ENCODE data around the gene MAGI3. TPM values are rescaled to one million over a fixed set of nuclear protein-coding genes. Genes with fewer than 3 reads are reported as not detected.

Gene MAGI3
- total RNA-seq, 4 donors from 2014 or later = 2.8 to 4.1 (median 4.0) TPM

GRCh38 chr1:113692342-113692741 is 302.0 kb downstream of the MAGI3 start:
- ATAC-seq = no peak
- in situ Hi-C loops (cut with MboI; ENCODE audit: low sequenced_read_pairs in 4 of 4) (no loop called here), intact Hi-C loops (cut with DNase I; ENCODE audit: low total_unique reads) (no loop called here)
- Histone ChIP-seq H3K9me3 (peaks cover 0 to 6% (median 4%) of the 10 kb centered on the region in 3 donors), H3K27me3 (no peaks in the 10 kb centered on the region), H3K4me3 (no peak overlapping the region), H3K27ac (no peak overlapping the region), H3K36me3 (peaks cover 0 to 18% of the 10 kb centered on the region in 2 donors), H3K4me1 (no peaks in the 10 kb centered on the region)
- no peak for DNase-seq
- TF ChIP-seq POLR2A (IDR thresholded peaks at IDR 0.05) (no peak), CTCF (IDR thresholded peaks at IDR 0.05 in 4 of 5, conservative IDR thresholded peaks at IDR 0.05 in 1 of 5) (no peak)

GRCh38 chr1:113692824-113693431 is 302.6 kb downstream of the MAGI3 start:
- intact Hi-C loops (cut with DNase I; ENCODE audit: low total_unique reads) (no loop called here), in situ Hi-C loops (cut with MboI; ENCODE audit: low sequenced_read_pairs in 4 of 4) (no loop called here)
- Histone ChIP-seq H3K27ac (no peak overlapping the region), H3K9me3 (peaks cover 0 to 6% (median 4%) of the 10 kb centered on the region in 3 donors), H3K27me3 (no peaks in the 10 kb centered on the region), H3K4me1 (no peaks in the 10 kb centered on the region), H3K36me3 (peaks cover 0 to 20% of the 10 kb centered on the region in 2 donors), H3K4me3 (no peak overlapping the region)
- TF ChIP-seq POLR2A (IDR thresholded peaks at IDR 0.05) (no peak), CTCF (IDR thresholded peaks at IDR 0.05 in 4 of 5, conservative IDR thresholded peaks at IDR 0.05 in 1 of 5) (no peak)
- DNase-seq (no peak), ATAC-seq (no peak)

GRCh38 chr1:113694910-113695309 is 304.6 kb downstream of the MAGI3 start:
- Histone ChIP-seq H3K9me3 (peaks cover 0 to 6% (median 4%) of the 10 kb centered on the region in 3 donors), H3K4me1 (no peaks in the 10 kb centered on the region), H3K27ac (no peak overlapping the region), H3K27me3 (no peaks in the 10 kb centered on the region), H3K4me3 (no peak overlapping the region), H3K36me3 (peaks cover 0 to 25% of the 10 kb centered on the region in 2 donors)
- intact Hi-C loops (cut with DNase I; ENCODE audit: low total_unique reads) (no loop called here), in situ Hi-C loops (cut with MboI; ENCODE audit: low sequenced_read_pairs in 4 of 4) (no loop called here)
- ATAC-seq (no peak), DNase-seq (no peak)
- TF ChIP-seq POLR2A (IDR thresholded peaks at IDR 0.05) (no peak), CTCF (IDR thresholded peaks at IDR 0.05 in 4 of 5, conservative IDR thresholded peaks at IDR 0.05 in 1 of 5) (no peak)

GRCh38 chr1:113701429-113701828 is 311.1 kb downstream of the MAGI3 start:
- intact Hi-C loops (cut with DNase I; ENCODE audit: low total_unique reads) = no loop called here
- peaks cover 0 to 20% of the 10 kb centered on the region in 2 donors for H3K36me3 ChIP-seq
- H3K9me3 ChIP-seq = no peaks in the 10 kb centered on the region
- no peak for TF ChIP-seq POLR2A (IDR thresholded peaks at IDR 0.05)
- no peak for TF ChIP-seq CTCF (IDR thresholded peaks at IDR 0.05 in 4 of 5, conservative IDR thresholded peaks at IDR 0.05 in 1 of 5)
- no peaks in the 10 kb centered on the region for H3K27me3 ChIP-seq
- in situ Hi-C loops (cut with MboI; ENCODE audit: low sequenced_read_pairs in 4 of 4) = no loop called here
- DNase-seq (no peak), ATAC-seq (no peak)
- H3K4me1 ChIP-seq = no peaks in the 10 kb centered on the region
- H3K27ac ChIP-seq = no peak overlapping the region
- H3K4me3 ChIP-seq = no peak overlapping the region
